ENCODE data around the gene NAALADL2. TPM values are rescaled to one million over a fixed set of nuclear protein-coding genes. Genes with fewer than 3 reads are reported as not detected.
"Not testable (repeated sequence)": the region's sequence is repeated elsewhere in the genome, so short reads cannot be mapped to it uniquely, and the experiment has no call there.

Gene NAALADL2
- total RNA-seq, 2 donors from 2014 or later: 0.35 TPM; not detected in 1

DNA sequence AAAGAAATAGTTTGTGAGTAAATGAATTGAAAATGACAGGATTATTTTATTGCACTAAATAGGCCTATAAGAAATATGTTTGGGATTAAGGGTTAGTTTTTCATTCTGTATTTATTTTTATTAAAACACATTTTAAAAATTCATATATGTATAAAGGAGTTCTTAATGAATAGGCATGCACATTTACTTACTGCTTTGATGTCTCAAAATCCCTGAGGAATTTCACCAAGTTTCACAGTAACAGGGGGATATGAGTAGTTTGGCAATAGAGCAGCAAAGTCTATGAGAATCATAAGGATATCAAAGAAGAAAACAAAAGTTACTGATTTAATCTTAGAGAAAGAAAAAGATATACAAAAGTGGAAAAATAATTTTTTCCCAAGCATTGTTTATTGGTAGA, 411.7 kb downstream of the NAALADL2 start:
- Mint-ChIP-seq H3K36me3 (no peaks in the 10 kb centered on the region), H3K27ac (no peak overlapping the region), H3K9me3 (no peaks in the 10 kb centered on the region)
- DNase-seq (ENCODE audit: low spot score in 2 of 2) (no peak), ATAC-seq (no peak)

DNA sequence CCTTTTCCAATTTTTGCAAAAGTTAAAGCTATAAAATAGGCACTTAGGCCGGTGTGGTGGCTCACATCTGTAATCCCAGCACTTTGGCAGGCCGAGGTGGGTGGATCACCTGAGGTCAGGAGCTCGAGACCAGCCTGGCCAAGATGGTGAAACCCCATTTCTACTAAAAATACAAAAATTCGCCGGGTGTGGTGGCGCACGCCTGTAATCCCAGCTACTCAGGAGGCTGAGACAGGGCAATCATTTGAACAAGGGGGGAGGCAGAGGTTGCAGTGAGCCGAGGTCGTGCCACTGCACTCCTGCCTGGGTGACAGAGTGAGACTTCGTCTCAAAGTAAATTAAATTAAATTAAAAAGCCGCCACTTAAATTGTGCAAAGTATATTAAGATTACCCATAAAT, 412.3 kb downstream of the NAALADL2 start:
- not testable (repeated sequence) for H3K9me3 Mint-ChIP-seq; DNase-seq (ENCODE audit: low spot score in 2 of 2); ATAC-seq; H3K36me3 Mint-ChIP-seq; H3K27ac Mint-ChIP-seq

DNA sequence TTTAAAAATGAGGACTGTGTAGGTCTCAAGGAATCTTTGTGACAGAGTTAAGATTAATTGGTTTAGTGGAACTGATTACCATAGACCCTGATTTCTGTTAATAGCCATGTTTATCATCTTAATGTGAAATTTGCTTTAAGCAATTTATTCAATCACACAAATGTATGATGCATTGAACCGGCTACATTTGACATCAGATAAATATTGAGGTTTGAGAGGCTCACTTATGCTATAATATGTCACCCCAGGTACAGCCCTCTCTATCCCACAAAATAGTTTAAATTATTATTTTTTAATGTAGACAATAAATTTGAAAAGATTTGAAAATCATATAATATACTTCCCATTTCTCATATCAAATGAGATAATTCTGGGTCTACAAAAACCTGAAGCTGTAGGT, 413.3 kb downstream of the NAALADL2 start:
- Mint-ChIP-seq H3K36me3 (no peaks in the 10 kb centered on the region), H3K27ac (no peak overlapping the region), H3K9me3 (no peaks in the 10 kb centered on the region)
- ATAC-seq (no peak), DNase-seq (ENCODE audit: low spot score in 2 of 2) (no peak)

DNA sequence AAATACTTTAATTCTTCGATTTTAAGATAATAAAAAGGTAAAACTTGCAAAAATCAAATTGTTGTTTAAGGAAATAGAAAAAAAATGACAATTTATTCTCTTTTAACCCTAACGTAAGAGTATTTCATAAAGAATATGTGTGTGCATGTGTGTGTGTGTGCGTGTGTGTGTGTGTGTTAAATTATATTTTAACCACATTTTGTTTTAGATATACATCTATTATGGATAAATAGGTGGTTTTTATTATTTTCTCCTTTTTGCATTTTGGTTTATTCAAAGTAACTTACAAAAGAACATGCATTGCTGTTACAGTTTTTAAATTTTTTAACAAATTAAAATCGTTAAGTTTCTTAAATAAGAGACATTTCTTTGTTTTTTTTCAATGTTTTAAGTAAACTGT, 414.4 kb downstream of the NAALADL2 start:
- no peak for ATAC-seq
- Mint-ChIP-seq H3K9me3 (no peaks in the 10 kb centered on the region), H3K27ac (no peak overlapping the region), H3K36me3 (no peaks in the 10 kb centered on the region)
- DNase-seq (ENCODE audit: low spot score in 2 of 2): no peak

DNA sequence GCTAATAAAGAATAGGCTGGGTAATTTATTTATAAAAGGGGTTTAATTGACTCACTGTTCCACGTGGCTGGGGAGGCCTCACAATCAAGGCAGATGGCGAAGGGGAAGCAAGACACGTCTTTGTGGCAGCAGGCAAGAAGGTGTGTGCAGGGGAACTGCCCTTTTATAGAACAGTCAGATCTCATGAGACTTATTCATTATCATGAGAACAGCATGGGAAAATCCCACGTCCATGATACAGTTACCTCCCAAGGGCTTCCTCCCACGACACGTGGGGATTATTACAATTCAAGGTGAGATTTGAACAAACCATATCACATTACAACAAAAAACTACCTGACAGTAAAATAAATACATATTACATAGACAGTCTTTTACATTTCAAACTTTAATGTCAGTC, 414.9 kb downstream of the NAALADL2 start:
- ATAC-seq (no peak), DNase-seq (ENCODE audit: low spot score in 2 of 2) (no peak)
- Mint-ChIP-seq H3K36me3 (no peaks in the 10 kb centered on the region), H3K27ac (no peak overlapping the region), H3K9me3 (no peaks in the 10 kb centered on the region)

DNA sequence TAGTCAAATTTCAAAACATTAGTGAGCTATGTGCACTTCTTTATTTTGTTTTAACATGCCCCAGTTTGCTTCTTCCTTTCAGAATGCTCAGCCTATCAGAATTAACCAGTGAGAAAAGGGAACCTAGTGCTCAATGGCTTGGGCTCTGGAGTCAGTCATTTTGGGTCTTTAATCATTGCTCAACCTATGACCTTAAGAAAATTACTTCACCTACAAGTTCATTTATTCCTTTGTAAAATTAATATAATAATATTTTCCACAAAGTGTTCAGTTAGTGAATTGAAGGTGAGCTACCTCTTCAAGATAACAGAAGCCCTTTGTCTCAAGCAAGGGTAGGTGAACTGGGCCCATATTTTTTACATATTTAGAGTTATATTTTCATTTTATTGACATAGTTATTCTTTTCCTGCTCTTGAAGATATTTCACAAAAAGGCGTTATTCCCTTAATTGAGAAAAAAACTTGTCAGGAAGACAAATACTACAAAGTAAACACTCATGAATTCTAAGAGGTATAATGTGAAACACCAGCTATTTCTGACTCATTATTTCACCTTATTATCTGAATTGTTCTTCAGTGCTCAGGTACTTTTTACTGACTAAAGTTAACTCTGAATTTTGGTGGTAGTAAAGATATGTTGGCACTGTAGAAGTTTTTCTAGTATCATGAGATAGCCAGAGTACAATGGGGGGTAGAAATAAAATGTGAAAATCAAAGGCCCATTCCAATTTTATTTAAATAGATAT, 415.5 kb downstream of the NAALADL2 start:
- ATAC-seq (no peak), DNase-seq (ENCODE audit: low spot score in 2 of 2) (no peak)
- no peaks in the 10 kb centered on the region for H3K36me3 Mint-ChIP-seq
- H3K9me3 Mint-ChIP-seq: no peaks in the 10 kb centered on the region
- no peak overlapping the region for H3K27ac Mint-ChIP-seq

DNA sequence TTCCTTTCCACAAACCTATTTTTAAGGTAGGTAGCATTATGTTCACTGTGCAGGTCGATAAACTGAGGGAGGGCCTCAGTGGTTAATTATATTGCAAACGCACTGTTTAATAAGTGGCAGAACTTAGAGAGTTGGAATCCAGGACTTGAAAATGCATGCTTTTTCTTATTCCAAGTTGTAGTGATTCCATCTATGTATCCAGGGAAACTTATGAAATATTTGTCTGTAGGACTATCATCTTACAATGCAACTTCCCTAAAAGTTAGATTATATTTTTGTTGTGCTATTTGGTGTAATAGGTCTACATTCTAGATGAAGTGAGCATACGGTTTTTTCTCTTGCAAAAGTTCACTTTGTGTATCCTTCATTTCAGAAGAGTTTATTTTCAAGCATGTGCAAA, 419.5 kb downstream of the NAALADL2 start:
- DNase-seq (ENCODE audit: low spot score in 2 of 2) (no peak), ATAC-seq (no peak)
- H3K27ac Mint-ChIP-seq: no peak overlapping the region
- no peaks in the 10 kb centered on the region for H3K9me3 Mint-ChIP-seq
- no peaks in the 10 kb centered on the region for H3K36me3 Mint-ChIP-seq

DNA sequence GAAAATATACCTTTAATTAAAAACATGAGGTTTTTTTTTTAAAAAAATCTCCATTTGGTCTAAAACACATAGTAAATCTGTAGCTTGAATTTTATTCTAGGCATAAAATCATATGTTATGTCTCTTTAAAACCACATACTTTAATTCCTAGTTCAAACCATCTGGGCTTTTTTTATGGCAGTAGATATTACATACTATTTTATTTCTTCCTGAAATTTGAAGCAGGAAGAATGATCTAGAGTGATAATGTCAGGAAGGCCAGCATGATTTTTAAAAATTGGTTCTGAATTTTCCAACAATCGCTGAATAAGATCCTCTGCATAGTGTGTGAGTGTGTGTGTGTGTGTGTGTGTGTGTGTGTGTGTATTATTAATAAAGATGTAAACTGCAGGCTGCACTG, 420.3 kb downstream of the NAALADL2 start:
- Mint-ChIP-seq H3K27ac (no peak overlapping the region), H3K36me3 (no peaks in the 10 kb centered on the region), H3K9me3 (no peaks in the 10 kb centered on the region)
- no peak for DNase-seq (ENCODE audit: low spot score in 2 of 2)
- no peak for ATAC-seq

DNA sequence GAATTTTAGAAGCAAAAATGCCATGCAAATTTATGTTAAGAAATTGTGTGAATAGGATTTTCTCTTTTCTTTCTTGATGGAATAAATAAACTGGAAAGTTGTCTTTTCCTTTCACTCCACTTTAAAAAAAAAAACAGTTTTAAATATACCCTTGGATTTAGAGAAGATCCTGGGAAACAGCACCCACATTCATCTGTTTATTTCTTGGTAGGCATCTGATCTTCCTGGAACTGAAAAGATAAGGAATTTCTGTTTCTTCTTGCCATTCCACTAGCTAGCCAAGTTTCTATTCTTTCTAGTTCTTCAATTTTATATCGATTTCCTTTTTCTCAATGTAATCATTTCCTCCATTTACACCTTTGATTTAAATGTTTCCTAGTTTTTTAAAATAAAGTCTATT, 420.8 kb downstream of the NAALADL2 start:
- no peak overlapping the region for H3K27ac Mint-ChIP-seq
- no peaks in the 10 kb centered on the region for H3K9me3 Mint-ChIP-seq
- DNase-seq (ENCODE audit: low spot score in 2 of 2) (no peak), ATAC-seq (no peak)
- H3K36me3 Mint-ChIP-seq: no peaks in the 10 kb centered on the region

DNA sequence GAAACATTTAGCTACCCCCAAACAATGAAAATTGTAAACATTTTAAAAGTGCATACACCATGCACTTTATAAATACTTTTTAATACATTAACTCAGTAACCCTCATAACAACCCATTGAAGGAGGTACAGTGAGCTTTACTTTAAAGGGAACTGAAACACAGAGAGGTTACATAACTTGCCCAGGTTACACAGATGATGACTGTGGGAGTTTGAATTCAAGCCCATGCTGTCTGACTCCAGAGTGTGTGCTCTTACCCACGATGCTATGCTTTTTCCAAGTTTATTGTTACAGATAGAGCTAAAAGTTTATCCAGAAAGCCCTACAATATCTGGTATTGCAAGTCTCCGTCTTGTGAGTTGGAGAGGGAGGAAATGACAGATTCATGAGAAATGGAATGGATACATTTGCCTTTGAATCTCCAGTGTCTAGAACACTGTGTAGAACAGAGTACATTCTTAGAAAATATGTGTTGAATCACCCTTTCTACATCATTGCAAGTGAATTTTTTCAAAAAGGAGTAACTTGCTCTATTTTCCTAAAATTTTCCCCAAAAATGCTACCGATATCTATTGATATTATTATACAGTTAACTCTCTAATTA, 428.3 kb downstream of the NAALADL2 start:
- no peaks in the 10 kb centered on the region for H3K9me3 Mint-ChIP-seq
- DNase-seq (ENCODE audit: low spot score in 2 of 2): no peak
- no peak overlapping the region for H3K27ac Mint-ChIP-seq
- ATAC-seq: no peak
- no peaks in the 10 kb centered on the region for H3K36me3 Mint-ChIP-seq

DNA sequence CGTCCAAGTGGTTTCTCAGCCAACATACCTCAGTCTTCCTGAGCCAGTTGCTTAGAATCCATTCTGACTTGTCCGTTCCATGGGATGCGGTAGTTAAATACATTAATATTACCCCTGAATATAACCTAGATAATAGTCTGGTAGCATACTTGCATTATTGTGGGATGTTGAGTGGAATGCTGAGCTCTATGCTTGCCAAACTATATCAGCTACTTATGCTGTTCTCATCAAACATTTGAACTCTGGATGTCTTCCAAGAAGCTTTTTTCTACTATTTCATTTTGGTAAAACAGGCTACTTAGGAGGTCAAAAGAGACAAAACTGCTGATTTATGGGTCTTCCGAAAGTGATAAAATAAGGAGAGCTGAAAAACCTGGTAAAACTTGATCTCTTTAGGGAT, 429.5 kb downstream of the NAALADL2 start:
- ATAC-seq: no peak
- no peaks in the 10 kb centered on the region for H3K36me3 Mint-ChIP-seq
- no peak overlapping the region for H3K27ac Mint-ChIP-seq
- H3K9me3 Mint-ChIP-seq: no peaks in the 10 kb centered on the region
- DNase-seq (ENCODE audit: low spot score in 2 of 2): no peak

DNA sequence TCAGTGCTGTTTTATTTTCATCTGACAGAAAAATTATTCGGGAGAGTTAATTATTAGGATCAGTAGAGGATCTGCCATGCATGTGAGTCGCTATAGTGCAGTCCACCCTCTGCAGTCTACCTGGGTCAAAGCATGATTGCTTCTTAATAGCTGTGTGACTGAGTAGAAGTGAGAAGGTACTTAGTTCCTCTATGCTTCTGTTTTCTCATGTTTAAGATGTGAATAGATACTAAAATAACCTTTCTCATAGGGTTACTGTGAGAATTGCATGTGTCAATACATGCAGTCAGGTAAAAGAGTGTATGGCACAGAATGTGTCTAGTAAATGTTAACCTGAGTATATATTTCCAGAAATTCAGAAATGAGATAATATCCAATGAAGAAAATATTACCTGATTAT, 435.7 kb downstream of the NAALADL2 start:
- Mint-ChIP-seq H3K9me3 (peaks cover 0 to 7% of the 10 kb centered on the region in 2 donors), H3K27ac (no peak overlapping the region), H3K36me3 (no peaks in the 10 kb centered on the region)
- DNase-seq (ENCODE audit: low spot score in 2 of 2) (no peak), ATAC-seq (no peak)

DNA sequence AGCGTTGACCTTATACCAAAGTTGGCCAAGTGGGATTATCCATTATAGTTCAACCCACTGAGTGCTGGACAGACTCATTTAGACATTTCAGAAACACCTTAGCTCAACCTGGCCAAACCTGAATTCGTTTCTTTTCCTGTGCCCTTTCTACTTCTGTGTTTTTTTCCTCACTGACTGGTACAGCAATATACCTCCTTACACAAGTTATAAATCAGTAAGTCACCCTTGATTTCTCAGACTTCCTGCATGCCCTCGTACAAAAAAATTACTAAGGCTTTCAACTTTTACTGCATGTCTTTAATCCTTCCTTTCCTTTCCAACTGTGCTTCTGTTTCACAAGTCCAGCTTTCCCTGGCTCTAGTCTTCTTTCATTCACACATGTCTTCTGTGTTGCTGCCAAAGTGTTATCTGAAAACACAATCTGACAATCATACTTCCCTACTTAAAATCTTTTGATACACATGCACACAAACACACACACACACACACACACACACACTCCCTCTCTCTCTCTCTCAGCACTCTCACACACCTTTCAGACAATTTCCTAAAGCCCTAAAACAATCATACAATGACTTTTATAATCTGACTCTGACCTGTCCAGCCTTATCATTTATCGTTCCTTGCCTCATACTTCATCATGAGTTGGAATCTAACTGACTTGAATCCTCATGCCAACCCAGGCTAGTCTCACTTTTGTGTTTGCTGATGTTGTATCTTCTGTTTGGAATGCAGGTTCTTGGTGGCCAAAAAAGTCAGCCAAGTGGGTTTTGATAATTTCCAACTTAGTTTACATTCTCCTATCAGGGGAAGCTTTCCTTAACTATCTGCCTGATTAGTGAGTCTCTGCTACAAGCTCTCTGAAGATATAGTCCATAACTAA, 436.4 kb downstream of the NAALADL2 start:
- ATAC-seq (no peak), DNase-seq (ENCODE audit: low spot score in 2 of 2) (no peak)
- Mint-ChIP-seq H3K27ac (no peak overlapping the region), H3K9me3 (peaks cover 0 to 7% of the 10 kb centered on the region in 2 donors), H3K36me3 (no peaks in the 10 kb centered on the region)

DNA sequence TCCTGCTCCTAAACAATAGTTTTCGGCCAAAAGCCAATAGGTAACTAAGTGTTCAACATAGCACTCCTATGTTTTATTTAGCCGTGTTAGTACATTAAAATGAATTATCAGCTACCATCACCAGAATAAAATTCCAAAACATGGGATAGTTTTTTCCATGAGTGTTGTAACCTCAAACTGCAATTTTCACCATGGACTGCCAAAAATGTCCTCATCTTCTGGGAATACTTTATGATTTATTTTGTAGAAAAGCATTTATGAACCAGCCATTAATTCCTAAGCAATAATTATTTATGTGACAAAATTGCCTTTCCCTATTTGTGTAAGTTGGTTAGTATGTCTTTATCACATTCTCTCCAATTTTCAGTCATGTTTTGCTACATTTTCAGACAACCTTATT, 438.1 kb downstream of the NAALADL2 start:
- no peak for DNase-seq (ENCODE audit: low spot score in 2 of 2)
- Mint-ChIP-seq H3K36me3 (peaks cover 0 to 4% of the 10 kb centered on the region in 2 donors), H3K27ac (no peak overlapping the region), H3K9me3 (peaks cover 5 to 12% of the 10 kb centered on the region in 2 donors)
- ATAC-seq: no peak

DNA sequence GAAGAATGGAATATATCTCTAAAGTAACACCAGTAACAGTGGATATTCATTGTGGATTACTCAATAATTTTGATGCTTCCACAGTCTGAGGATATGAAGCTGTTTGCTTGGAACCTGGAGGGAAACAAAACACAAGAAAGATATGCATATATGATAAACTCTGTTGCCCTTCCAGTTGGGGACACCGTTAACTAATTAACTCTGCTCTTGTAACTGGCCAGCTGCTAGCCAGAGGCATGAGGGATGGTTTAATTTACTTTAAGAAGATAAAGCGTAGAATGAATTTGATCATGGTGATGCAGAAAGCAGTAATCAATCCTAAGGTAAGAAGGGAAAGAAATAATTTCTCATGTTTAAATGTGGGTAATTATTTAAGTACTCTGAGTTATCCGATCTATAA, 442.6 kb downstream of the NAALADL2 start:
- Mint-ChIP-seq H3K9me3 (peaks cover 5 to 6% of the 10 kb centered on the region in 2 donors), H3K36me3 (peaks cover 0 to 4% of the 10 kb centered on the region in 2 donors), H3K27ac (no peak overlapping the region)
- DNase-seq (ENCODE audit: low spot score in 2 of 2) (no peak), ATAC-seq (no peak)

DNA sequence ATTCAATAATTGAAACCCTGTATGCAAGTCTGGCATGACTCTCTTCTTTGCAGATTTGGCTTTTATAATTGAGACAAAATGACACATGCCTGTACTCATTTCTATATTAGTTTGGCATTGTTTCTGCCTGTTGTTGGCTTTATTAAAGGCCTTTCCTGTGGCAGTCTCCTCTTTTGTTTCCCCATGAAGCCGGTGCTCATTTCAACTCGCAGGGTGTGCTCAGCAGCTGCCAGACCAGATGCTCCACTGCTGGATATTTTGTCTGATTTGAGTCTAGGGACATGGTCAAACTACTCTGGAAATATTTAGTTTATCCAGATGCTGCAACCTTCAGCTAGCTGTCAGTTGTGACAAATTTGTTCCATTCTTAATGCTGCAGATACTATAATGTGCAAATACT, 445.3 kb downstream of the NAALADL2 start:
- H3K36me3 Mint-ChIP-seq: peaks cover 0 to 4% of the 10 kb centered on the region in 2 donors
- ATAC-seq: no peak

DNA sequence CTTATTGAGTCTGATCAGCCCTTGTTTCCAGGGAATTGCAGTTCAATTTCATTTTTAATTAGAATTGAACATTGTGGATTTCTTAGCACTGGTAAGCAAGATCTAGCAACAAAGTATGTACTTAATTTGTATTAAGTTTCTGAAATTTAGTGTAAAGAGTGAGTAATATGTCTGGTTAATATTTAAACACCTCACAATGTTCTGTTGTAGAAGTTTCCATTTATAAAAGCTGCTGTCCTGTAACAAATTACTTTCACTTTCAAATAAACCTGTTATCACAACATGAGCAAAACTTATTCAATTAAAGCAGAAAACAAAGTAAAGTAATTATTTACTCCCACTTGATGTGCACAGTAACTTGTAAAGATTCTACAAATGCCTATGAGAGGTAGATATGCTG, 448.5 kb downstream of the NAALADL2 start:
- no peak for ATAC-seq
- no peak for DNase-seq (ENCODE audit: low spot score in 2 of 2)
- no peaks in the 10 kb centered on the region for H3K36me3 Mint-ChIP-seq
- H3K27ac Mint-ChIP-seq: no peak overlapping the region
- no peaks in the 10 kb centered on the region for H3K9me3 Mint-ChIP-seq

More for the DNA sequence above, 445.3 kb downstream of the NAALADL2 start:
- Mint-ChIP-seq H3K27ac (no peak overlapping the region), H3K9me3 (peaks cover 5 to 6% of the 10 kb centered on the region in 2 donors)
- DNase-seq (ENCODE audit: low spot score in 2 of 2): no peak
